HCT116 (cell line): ENCODE results near the gene GPRC5B. TPM values are rescaled to one million over a fixed set of nuclear protein-coding genes. Genes with fewer than 3 reads are reported as not detected.

Experiments used
- ATAC-seq: fragments of 200-7000 bp; cut with Tn5 transposase; 2 replicates; pipeline ENCODE4 v1.9.1; 2020; ENCODE audit warnings: mild to moderate bottlenecking, moderate library complexity
- BruUV-seq: library from RNA; stranded (reverse); fragments of 400-500 nt; replicated peaks from 2 replicates; lab custom pipeline; 2021; lab: Mats Ljungman, UMichigan
- CTCF ChIA-PET: fragments of 300-600 bp; sonication (Branson Sonifier 250); formaldehyde crosslinking; loops from one replicate; lab custom pipeline; 2021; ENCODE audit warnings: antibody characterized with exemption; lab: Charles Lee
- POLR2A ChIA-PET: fragments of 300-600, 350-600 bp; sonication (Branson Sonifier 250); formaldehyde crosslinking; loops from one replicate; lab custom pipeline; 2021; ENCODE audit warnings: antibody characterized with exemption; lab: Charles Lee
- RAD21 ChIA-PET, 2 experiments: fragments of 300-600 bp; sonication (Branson Sonifier 250); formaldehyde crosslinking; loops; one replicate each; lab custom pipeline; 2023; ENCODE audit warnings: low total read pairs in 2 of 2; ENCODE audit not compliant: uncharacterized antibody in 2 of 2, unreplicated experiment in 2 of 2, low non-redundant PET in 1 of 2; lab: Charles Lee
- DNase-seq: peaks from one replicate; pipeline ENCODE4 v3.0.0-alpha.2; 2010; ENCODE audit warnings: low read depth, low spot score
- H2AFZ ChIP-seq: fragments of 200-600 bp; shearing (Covaris generic), sonication (generic); 2 replicates; pipeline ENCODE4 v1.6.1; 2017; ENCODE audit warnings: low read depth, mixed run types, mixed read lengths, antibody characterized with exemption, low read length; ENCODE audit not compliant: poor library complexity, severe bottlenecking
- H3K27ac ChIP-seq: 2 replicates; pipeline ENCODE4 v1.5.1; 2012; ENCODE audit warnings: low read depth, low read length
- H3K27me3 ChIP-seq: fragments of 200-600 bp; sonication (generic); 2 replicates; pipeline ENCODE4 v1.6.1; 2016; ENCODE audit warnings: mixed run types, low read length, mixed read lengths; ENCODE audit not compliant: insufficient read depth
- H3K36me3 ChIP-seq, 2 experiments: fragments of 200-500 bp in 1 of 2; fragments of 200-600 bp in 1 of 2; sonication (Bioruptor generic) in 1 of 2; sonication (generic) in 1 of 2; 2 replicates each; pipeline versions ENCODE4 v1.5.1 to v1.6.1; 2014 to 2016; ENCODE audit warnings: low read length in 2 of 2, inconsistent platforms in 1 of 2, mixed read lengths in 1 of 2, mixed run types in 1 of 2; ENCODE audit not compliant: insufficient read depth in 2 of 2, control insufficient read depth in 1 of 2
- H3K4me1 ChIP-seq, 2 experiments: fragments of 200-600 bp in 1 of 2; sonication (generic) in 1 of 2; 2 replicates each; pipeline versions ENCODE4 v1.5.1 to v1.6.1; 2012 to 2017; ENCODE audit warnings: low read length in 2 of 2, inconsistent platforms in 1 of 2, mild to moderate bottlenecking in 1 of 2, mixed read lengths in 1 of 2, mixed run types in 1 of 2, moderate library complexity in 1 of 2; ENCODE audit not compliant: insufficient read depth in 2 of 2, control insufficient read depth in 1 of 2
- H3K4me2 ChIP-seq: fragments of 200-600 bp; sonication (generic); 2 replicates; pipeline ENCODE4 v1.6.1; 2017; ENCODE audit warnings: mixed run types, low read length, mixed read lengths
- H3K4me3 ChIP-seq, 2 experiments: fragments of 200-600 bp in 1 of 2; sonication (generic) in 1 of 2; replicated peaks in 1 of 2; 2 replicates each; pipeline ENCODE4 v1.5.1; 2011 to 2016; ENCODE audit warnings: low read length in 2 of 2, control low read depth in 1 of 2, low read depth in 1 of 2, mild to moderate bottlenecking in 1 of 2, mixed read lengths in 1 of 2, mixed run types in 1 of 2
- H3K79me2 ChIP-seq: fragments of 200-600 bp; sonication (generic); 2 replicates; pipeline ENCODE4 v1.6.1; 2017; ENCODE audit warnings: mild to moderate bottlenecking, mixed run types, low read length, moderate library complexity, mixed read lengths; ENCODE audit not compliant: insufficient read depth
- H3K9ac ChIP-seq: fragments of 200-600 bp; sonication (generic); 2 replicates; pipeline ENCODE4 v1.6.1; 2016; ENCODE audit warnings: low read length, mixed read lengths
- H3K9me2 ChIP-seq: fragments of 200-600 bp; sonication (generic), shearing (Covaris generic); 2 replicates; pipeline ENCODE4 v1.6.1; 2017; ENCODE audit warnings: mixed run types, mild to moderate bottlenecking, moderate library complexity; ENCODE audit not compliant: insufficient read depth
- H3K9me3 ChIP-seq, 2 experiments: fragments of 200-500 bp in 1 of 2; fragments of 200-600 bp in 1 of 2; sonication (Bioruptor generic) in 1 of 2; sonication (generic) in 1 of 2; 2 replicates each; pipeline ENCODE4 v1.6.1; 2014 to 2017; ENCODE audit warnings: low read length in 2 of 2, mixed read lengths in 2 of 2, inconsistent platforms in 1 of 2, low read depth in 1 of 2, mild to moderate bottlenecking in 1 of 2, mixed run types in 1 of 2, moderate library complexity in 1 of 2; ENCODE audit not compliant: control insufficient read depth in 1 of 2, insufficient read depth in 1 of 2
- H4K20me1 ChIP-seq: fragments of 200-600 bp; sonication (generic), shearing (Covaris generic); 2 replicates; pipeline ENCODE4 v1.6.1; 2017; ENCODE audit warnings: mixed run types, mild to moderate bottlenecking, moderate library complexity; ENCODE audit not compliant: insufficient read depth
- CBX3 ChIP-seq: IDR thresholded peaks from 2 replicates; pipeline ENCODE4 v1.6.1; 2012; ENCODE audit warnings: low read depth
- EGR1 ChIP-seq: IDR thresholded peaks from 2 replicates; pipeline ENCODE4 v1.6.1; 2012; ENCODE audit warnings: low read depth
- EZH2 ChIP-seq: fragments of 200-600 bp; sonication (generic); IDR thresholded peaks from 2 replicates; pipeline ENCODE4 v1.6.1; 2017; ENCODE audit warnings: antibody characterized with exemption, mixed run types
- EZH2phosphoT487 ChIP-seq: fragments of 200-600 bp; IDR thresholded peaks from 2 replicates; pipeline ENCODE4 v1.6.1; 2018; ENCODE audit warnings: antibody characterized with exemption, borderline replicate concordance
- FOSL1 ChIP-seq: IDR thresholded peaks from 2 replicates; pipeline ENCODE4 v1.6.1; 2012; ENCODE audit warnings: low read depth
- JUND ChIP-seq: IDR thresholded peaks from 2 replicates; pipeline ENCODE4 v1.6.1; 2012
- POLR2AphosphoS5 ChIP-seq: IDR thresholded peaks from 2 replicates; pipeline ENCODE4 v1.6.1; 2011; ENCODE audit warnings: mild to moderate bottlenecking, low read depth, low read length, moderate library complexity
- RAD21 ChIP-seq: IDR thresholded peaks from 2 replicates; pipeline ENCODE4 v1.6.1; 2012; ENCODE audit warnings: low read depth, mild to moderate bottlenecking
- SIN3A ChIP-seq: IDR thresholded peaks from 2 replicates; pipeline ENCODE4 v1.6.1; 2012; ENCODE audit warnings: low read depth
- SP1 ChIP-seq: IDR thresholded peaks from 2 replicates; pipeline ENCODE4 v1.6.1; 2012; ENCODE audit warnings: low read depth
- SRF ChIP-seq: IDR thresholded peaks from 2 replicates; pipeline ENCODE4 v1.6.1; 2012; ENCODE audit warnings: low read depth
- TCF7L2 ChIP-seq: IDR thresholded peaks from 2 replicates; pipeline ENCODE4 v1.7.0; 2011; ENCODE audit warnings: borderline replicate concordance, inconsistent platforms; ENCODE audit not compliant: insufficient read depth, insufficient read length; ENCODE audit errors: extremely low read depth
- YY1 ChIP-seq: IDR thresholded peaks from 2 replicates; pipeline ENCODE4 v1.6.1; 2011; ENCODE audit warnings: low read length, low read depth, moderate library complexity, mild to moderate bottlenecking; ENCODE audit not compliant: insufficient replicate concordance; ENCODE audit errors: extremely low read depth
- intact Hi-C: fragments of 100-400 bp; cut with micrococcal nuclease; formaldehyde crosslinking; loops from 2 replicates; pipeline ENCODE4 v1.10.0; 2022
- total RNA-seq: library from RNA; stranded (reverse); gene quantifications from one replicate; pipeline ENCODE4 v1.2.1, GENCODE V29; 2021; ENCODE audit not compliant: unreplicated experiment
- TF ChIP-seq, protein P1 (sequence below): IDR thresholded peaks from 2 replicates; pipeline ENCODE4 v1.6.1; 2012
- TF ChIP-seq, protein P2 (sequence below): IDR thresholded peaks from 2 replicates; pipeline ENCODE4 v1.6.1; 2012
- TF ChIP-seq, protein P3 (sequence below): IDR thresholded peaks from 2 replicates; pipeline ENCODE4 v1.6.1; 2012; ENCODE audit warnings: low read depth
- TF ChIP-seq, protein P4 (sequence below), 3 experiments: fragments of 200-600 bp in 1 of 3; sonication (generic) in 1 of 3; IDR thresholded peaks in 2 of 3; conservative IDR thresholded peaks in 1 of 3; 2 replicates each; pipeline ENCODE4 v1.5.1; 2012 to 2017; ENCODE audit warnings: low read depth in 2 of 3, low read length in 2 of 3, antibody characterized with exemption in 1 of 3, borderline replicate concordance in 1 of 3, control low read depth in 1 of 3, mild to moderate bottlenecking in 1 of 3, mixed read lengths in 1 of 3, mixed run types in 1 of 3, moderate library complexity in 1 of 3; ENCODE audit not compliant: insufficient read depth in 1 of 3

The GPRC5B gene
- total RNA-seq, 1 experiment from 2014 or later = 7.2 TPM

GRCh38 chr16:19886073-19886941 is 1.7 kb upstream of the GPRC5B start (continued):
- TF ChIP-seq CBX3 (peak; percentile 8; the same call in 1 of the 2 replicates), POLR2AphosphoS5 (no peak), SRF (no peak), EZH2phosphoT487 (no peak), RAD21 (peak; percentile 99), JUND (no peak)
- TF ChIP-seq, protein P1, sequence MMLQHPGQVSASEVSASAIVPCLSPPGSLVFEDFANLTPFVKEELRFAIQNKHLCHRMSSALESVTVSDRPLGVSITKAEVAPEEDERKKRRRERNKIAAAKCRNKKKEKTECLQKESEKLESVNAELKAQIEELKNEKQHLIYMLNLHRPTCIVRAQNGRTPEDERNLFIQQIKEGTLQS = no peak

- H3K4me3 ChIP-seq = no peak overlapping the region
- H3K4me2 ChIP-seq = peak overlapping the region; percentile 82
- no TSS peak for BruUV-seq
- H2AFZ ChIP-seq = peak overlapping the region; percentile 92
- H3K9ac ChIP-seq = no peak overlapping the region
- H3K4me1 ChIP-seq = peaks cover 3 to 15% of the 10 kb centered on the region in 2 experiments; a peak in 3 of 4 replicates
- DNase-seq (no peak), ATAC-seq (no peak)
- intact Hi-C loops = loop anchor here (1.0 to 10.0 kb wide), 3 partner anchors 284 to 801 kb away; no protein-coding TSS in a partner anchor
- RAD21 ChIA-PET = no interaction called here
- no peak overlapping the region for H3K27ac ChIP-seq
- no peaks in the 10 kb centered on the region for H3K9me2 ChIP-seq
- H3K27me3 ChIP-seq = no peaks in the 10 kb centered on the region
- H4K20me1 ChIP-seq = no peaks in the 10 kb centered on the region
- H3K36me3 ChIP-seq = no peaks in the 10 kb centered on the region
- CTCF ChIA-PET = interaction anchor here (1.5 to 4.3 kb wide), 3 partner anchors 22 to 302 kb away, joined by 6 to 70 read pairs (median 12); no protein-coding TSS in a partner anchor
- H3K9me3 ChIP-seq = no peaks in the 10 kb centered on the region
- H3K79me2 ChIP-seq = no peaks in the 10 kb centered on the region
- POLR2A ChIA-PET = interaction anchor here (1.4 kb wide), 1 partner anchor 284 kb away, joined by 3 read pairs; no protein-coding TSS in a partner anchor
- TF ChIP-seq RAD21 (no peak), TCF7L2 (no peak), SIN3A (no peak), SP1 (no peak), EZH2 (no peak), CBX3 (no peak), SRF (no peak), POLR2AphosphoS5 (no peak), YY1 (no peak), JUND (no peak), FOSL1 (no peak), EGR1 (no peak)
- TF ChIP-seq, protein P2, sequence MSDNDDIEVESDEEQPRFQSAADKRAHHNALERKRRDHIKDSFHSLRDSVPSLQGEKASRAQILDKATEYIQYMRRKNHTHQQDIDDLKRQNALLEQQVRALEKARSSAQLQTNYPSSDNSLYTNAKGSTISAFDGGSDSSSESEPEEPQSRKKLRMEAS = no peak
- TF ChIP-seq, protein P3, sequence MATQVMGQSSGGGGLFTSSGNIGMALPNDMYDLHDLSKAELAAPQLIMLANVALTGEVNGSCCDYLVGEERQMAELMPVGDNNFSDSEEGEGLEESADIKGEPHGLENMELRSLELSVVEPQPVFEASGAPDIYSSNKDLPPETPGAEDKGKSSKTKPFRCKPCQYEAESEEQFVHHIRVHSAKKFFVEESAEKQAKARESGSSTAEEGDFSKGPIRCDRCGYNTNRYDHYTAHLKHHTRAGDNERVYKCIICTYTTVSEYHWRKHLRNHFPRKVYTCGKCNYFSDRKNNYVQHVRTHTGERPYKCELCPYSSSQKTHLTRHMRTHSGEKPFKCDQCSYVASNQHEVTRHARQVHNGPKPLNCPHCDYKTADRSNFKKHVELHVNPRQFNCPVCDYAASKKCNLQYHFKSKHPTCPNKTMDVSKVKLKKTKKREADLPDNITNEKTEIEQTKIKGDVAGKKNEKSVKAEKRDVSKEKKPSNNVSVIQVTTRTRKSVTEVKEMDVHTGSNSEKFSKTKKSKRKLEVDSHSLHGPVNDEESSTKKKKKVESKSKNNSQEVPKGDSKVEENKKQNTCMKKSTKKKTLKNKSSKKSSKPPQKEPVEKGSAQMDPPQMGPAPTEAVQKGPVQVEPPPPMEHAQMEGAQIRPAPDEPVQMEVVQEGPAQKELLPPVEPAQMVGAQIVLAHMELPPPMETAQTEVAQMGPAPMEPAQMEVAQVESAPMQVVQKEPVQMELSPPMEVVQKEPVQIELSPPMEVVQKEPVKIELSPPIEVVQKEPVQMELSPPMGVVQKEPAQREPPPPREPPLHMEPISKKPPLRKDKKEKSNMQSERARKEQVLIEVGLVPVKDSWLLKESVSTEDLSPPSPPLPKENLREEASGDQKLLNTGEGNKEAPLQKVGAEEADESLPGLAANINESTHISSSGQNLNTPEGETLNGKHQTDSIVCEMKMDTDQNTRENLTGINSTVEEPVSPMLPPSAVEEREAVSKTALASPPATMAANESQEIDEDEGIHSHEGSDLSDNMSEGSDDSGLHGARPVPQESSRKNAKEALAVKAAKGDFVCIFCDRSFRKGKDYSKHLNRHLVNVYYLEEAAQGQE = no peak
- TF ChIP-seq, protein P4, sequence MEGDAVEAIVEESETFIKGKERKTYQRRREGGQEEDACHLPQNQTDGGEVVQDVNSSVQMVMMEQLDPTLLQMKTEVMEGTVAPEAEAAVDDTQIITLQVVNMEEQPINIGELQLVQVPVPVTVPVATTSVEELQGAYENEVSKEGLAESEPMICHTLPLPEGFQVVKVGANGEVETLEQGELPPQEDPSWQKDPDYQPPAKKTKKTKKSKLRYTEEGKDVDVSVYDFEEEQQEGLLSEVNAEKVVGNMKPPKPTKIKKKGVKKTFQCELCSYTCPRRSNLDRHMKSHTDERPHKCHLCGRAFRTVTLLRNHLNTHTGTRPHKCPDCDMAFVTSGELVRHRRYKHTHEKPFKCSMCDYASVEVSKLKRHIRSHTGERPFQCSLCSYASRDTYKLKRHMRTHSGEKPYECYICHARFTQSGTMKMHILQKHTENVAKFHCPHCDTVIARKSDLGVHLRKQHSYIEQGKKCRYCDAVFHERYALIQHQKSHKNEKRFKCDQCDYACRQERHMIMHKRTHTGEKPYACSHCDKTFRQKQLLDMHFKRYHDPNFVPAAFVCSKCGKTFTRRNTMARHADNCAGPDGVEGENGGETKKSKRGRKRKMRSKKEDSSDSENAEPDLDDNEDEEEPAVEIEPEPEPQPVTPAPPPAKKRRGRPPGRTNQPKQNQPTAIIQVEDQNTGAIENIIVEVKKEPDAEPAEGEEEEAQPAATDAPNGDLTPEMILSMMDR (IDR thresholded peaks at IDR 0.05 in 2 of 3, conservative IDR thresholded peaks at IDR 0.05 in 1 of 3; ENCODE audit: borderline replicate concordance in 1 of 3, insufficient read depth in 1 of 3, low read depth in 2 of 3, low read length in 2 of 3) = no peak
Measured at GRCh38 chr16:19885451-19886072, 914 bp upstream of the GPRC5B start.
